Activated naive CD8-positive, alpha-beta T cell treated with anti-CD3 and anti-CD28 coated beads for 36 hours (primary cell): Measurements from ENCODE around the gene MXD4. TPM values are rescaled to one million over a fixed set of nuclear protein-coding genes. Genes with fewer than 3 reads are reported as not detected.

Experiments used
- DNase-seq: peaks from one replicate; pipeline ENCODE4 v3.0.0; 2021
- H3K27ac Mint-ChIP-seq: one replicate; pipeline ENCODE4 v1.8.0; 2022; ENCODE audit warnings: mild to moderate bottlenecking, moderate library complexity, mixed read lengths
- H3K27me3 Mint-ChIP-seq: one replicate; pipeline ENCODE4 v1.8.0; 2022; ENCODE audit warnings: mild to moderate bottlenecking, mixed read lengths
- H3K36me3 Mint-ChIP-seq: one replicate; pipeline ENCODE4 v1.8.0; 2021; ENCODE audit warnings: mild to moderate bottlenecking, mixed read lengths
- H3K4me1 Mint-ChIP-seq: one replicate; pipeline ENCODE4 v1.8.0; 2021; ENCODE audit warnings: mixed read lengths
- H3K4me3 Mint-ChIP-seq: one replicate; pipeline ENCODE4 v1.8.0; 2022; ENCODE audit warnings: mild to moderate bottlenecking, moderate library complexity, mixed read lengths
- H3K9me3 Mint-ChIP-seq: one replicate; pipeline ENCODE4 v1.8.0; 2022; ENCODE audit warnings: mixed read lengths
- total RNA-seq, 2 experiments: library from RNA; stranded (reverse); gene quantifications; one replicate each; pipeline ENCODE4 v1.2.3, GENCODE V29; 2021

MXD4 gene
- total RNA-seq, 2 experiments from 2014 or later = 0.78 to 1.2 TPM

DNA sequence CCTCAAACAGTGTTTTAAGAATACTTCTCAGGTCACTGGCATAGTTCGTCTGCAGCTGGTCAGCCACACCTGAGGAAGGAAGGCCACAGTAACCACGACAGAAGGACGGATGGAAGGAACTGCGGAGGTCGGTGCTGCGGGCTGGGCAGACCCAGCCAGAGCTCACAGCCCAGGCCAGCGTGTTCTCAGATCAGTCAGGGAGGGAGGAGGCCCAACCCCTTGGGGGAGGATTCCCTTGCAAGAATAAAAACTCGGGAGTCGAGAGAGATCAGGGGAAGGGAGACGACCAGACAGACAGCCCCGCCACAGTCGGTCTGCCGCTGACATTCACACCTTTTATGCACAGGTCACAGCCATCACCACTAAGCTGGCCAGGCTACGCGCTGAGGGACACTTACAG lies 11.3 kb upstream of the MXD4 start:
- no peak overlapping the region for H3K4me3 Mint-ChIP-seq
- no peaks in the 10 kb centered on the region for H3K36me3 Mint-ChIP-seq
- no peaks in the 10 kb centered on the region for H3K27me3 Mint-ChIP-seq
- H3K9me3 Mint-ChIP-seq = no peaks in the 10 kb centered on the region
- no peak overlapping the region for H3K27ac Mint-ChIP-seq
- no peaks in the 10 kb centered on the region for H3K4me1 Mint-ChIP-seq
- no peak for DNase-seq

DNA sequence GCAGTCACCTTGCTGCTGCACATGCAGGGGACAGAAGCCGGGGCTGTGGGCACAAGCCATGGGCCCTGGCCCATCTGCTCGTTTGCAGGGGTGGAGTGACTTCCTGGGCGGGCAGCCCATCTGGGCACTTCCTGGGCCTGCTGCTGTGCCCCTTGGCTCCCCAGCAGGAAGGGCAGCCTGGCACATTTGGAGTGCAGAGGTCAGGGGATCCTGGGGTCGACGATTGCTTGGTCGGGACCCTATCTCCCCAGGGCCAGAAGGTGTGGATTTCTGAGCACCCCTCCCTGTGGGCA lies 10.9 kb upstream of the MXD4 start:
- H3K4me1 Mint-ChIP-seq = no peaks in the 10 kb centered on the region
- no peaks in the 10 kb centered on the region for H3K27me3 Mint-ChIP-seq
- H3K27ac Mint-ChIP-seq = no peak overlapping the region
- no peaks in the 10 kb centered on the region for H3K9me3 Mint-ChIP-seq
- no peak for DNase-seq
- H3K4me3 Mint-ChIP-seq = no peak overlapping the region
- H3K36me3 Mint-ChIP-seq = no peaks in the 10 kb centered on the region

DNA sequence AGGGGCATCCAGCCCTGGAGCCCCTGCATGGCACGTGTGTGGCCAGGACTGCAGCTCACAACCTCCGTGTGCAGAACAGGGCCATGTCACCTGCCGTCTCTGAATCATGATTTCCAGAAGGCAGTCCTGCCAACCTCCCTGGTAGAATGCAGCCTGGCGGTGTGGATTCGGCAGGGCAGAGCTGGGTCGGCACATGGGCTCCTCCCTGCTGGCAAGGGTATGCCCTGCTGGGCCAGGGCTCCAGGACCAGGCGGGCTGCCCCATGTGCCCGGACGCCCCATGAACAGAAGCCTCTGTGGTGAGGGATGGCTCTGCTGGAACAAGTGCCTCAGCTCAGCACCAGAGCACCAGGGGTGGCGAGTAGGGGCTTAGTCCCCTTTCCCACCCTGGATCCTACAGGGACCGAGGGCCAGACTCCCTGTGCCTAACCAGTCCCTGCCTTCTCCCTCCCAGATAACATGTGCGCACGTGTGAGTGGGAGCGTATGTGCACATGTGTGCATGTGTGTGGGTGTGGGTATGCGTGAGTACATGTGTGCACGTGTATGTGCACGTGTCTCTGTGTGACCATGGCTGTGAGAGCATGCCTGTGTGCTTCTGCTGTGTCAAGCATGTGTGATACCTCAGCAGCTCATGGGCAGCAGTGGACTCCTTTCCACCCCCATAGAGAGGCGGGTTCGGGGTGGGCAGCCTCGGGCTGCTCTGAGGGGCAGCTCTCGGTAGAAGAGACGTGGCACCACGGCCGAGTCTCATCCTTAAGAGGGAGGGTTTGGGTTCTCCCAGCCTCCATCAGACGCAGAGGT lies 10.3 kb upstream of the MXD4 start:
- no peaks in the 10 kb centered on the region for H3K9me3 Mint-ChIP-seq
- H3K4me3 Mint-ChIP-seq = no peak overlapping the region
- H3K36me3 Mint-ChIP-seq = no peaks in the 10 kb centered on the region
- H3K27me3 Mint-ChIP-seq = no peaks in the 10 kb centered on the region
- H3K27ac Mint-ChIP-seq = no peak overlapping the region
- no peak for DNase-seq
- H3K4me1 Mint-ChIP-seq = no peaks in the 10 kb centered on the region

DNA sequence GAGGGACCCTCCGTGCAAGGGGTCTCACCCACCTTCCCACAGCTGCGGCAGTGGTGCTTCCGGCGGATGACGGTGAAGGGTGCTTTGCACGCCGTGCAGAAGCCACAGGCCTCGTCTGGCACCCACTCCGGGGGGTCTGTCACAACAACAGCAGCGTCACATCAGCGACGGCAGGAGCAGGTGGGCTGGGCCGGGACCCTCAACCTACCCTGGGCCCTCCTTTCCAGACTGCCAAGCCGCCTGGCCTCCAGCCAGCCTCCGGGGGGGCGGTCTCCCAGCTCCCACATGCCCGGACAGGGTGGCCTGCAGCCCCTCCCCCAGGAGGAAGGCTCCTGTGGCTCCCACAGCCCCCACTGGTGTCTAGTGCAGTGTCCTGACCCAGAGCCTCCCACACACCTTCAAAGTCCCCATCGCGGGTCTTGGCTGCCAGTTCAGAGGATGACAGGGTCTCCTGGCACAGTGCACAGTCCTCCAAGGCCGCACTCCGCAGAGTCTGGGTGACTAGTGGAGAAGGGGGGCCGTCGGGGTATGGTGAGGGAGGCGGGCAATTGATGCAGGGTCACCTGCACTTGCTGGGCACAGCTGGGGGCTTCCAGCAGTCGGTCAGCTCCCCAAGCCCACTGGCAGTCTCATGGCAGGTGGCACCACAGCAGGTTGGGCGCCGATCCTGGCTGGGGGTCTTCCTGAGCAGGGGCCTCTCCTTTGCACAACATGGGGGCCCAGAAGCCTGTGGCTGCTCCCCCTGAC lies 9.5 kb upstream of the MXD4 start:
- H3K4me3 Mint-ChIP-seq = no peak overlapping the region
- no peak overlapping the region for H3K27ac Mint-ChIP-seq
- no peaks in the 10 kb centered on the region for H3K4me1 Mint-ChIP-seq
- H3K9me3 Mint-ChIP-seq = no peaks in the 10 kb centered on the region
- no peaks in the 10 kb centered on the region for H3K27me3 Mint-ChIP-seq
- no peaks in the 10 kb centered on the region for H3K36me3 Mint-ChIP-seq
- no peak for DNase-seq

DNA sequence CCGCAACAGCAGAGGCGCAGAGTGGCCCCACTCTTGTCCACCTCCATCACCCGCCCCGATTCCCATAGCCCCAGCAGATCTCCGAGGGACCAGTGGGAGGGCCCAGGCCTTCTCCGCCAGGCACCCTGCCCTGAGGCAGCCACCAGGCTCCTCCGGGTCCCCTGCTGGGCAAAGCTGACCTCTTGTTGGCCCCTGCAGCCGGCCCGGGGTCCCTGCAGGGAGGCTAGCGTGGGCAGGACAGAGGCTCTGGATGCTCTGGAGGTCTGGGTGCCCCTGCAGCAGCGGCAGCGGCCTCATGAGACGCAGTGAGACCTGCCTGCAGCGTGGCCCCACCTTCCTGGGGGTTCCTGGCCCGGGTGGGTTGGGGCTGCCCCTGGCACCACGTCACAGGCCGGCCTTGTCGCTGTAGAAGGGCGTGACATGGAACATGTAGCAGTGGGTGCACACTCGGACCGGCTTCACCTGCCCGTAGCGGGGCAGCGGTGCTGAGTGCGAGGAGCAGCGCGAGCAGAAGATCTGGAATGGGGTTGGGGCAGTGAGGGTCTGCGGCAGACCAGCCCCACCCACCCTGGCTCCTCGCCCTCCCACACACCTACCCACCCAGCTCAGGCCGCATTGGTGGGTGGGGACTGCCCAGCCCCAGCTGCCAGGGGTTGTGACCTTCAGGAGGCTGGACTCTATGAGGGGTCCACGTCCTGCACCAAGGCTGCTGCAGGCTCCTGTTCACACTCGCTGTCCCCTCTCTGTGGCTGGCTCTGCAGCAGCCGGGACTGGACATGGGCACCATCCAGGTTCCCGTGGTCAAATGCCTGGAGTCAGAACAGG lies 8.6 kb upstream of the MXD4 start:
- H3K27me3 Mint-ChIP-seq = no peaks in the 10 kb centered on the region
- H3K9me3 Mint-ChIP-seq = no peaks in the 10 kb centered on the region
- H3K27ac Mint-ChIP-seq = no peak overlapping the region
- no peak overlapping the region for H3K4me3 Mint-ChIP-seq
- no peaks in the 10 kb centered on the region for H3K4me1 Mint-ChIP-seq
- no peaks in the 10 kb centered on the region for H3K36me3 Mint-ChIP-seq
- no peak for DNase-seq

DNA sequence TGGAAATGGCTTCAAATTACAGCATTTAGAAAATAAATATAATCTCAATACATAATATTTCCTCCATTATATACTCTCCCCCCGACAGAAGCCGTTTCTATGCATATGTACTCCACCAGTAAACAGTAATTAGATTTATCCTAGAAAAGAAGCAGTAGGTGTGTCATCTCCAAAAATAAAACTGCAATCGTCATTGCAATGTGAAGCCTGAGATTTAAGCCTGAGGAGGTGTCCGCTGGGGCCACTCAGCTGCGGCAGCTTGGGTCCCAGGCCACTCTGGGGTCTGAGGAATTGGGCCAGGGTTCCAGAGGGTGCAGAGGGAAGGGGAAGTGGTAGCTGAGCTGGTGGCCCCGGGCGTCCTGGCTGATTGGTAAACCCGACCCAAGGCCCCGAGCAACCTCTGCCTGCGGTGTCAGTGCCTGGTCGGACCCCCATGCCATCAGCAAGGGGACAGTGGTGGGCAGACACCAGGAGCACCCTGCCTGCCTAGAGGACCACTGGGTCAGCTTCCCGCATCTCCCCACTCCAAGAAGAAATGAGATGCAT lies 7.8 kb upstream of the MXD4 start:
- Mint-ChIP-seq H3K9me3 (no peaks in the 10 kb centered on the region), H3K4me3 (no peak overlapping the region), H3K27me3 (no peaks in the 10 kb centered on the region), H3K36me3 (no peaks in the 10 kb centered on the region), H3K4me1 (no peaks in the 10 kb centered on the region), H3K27ac (no peak overlapping the region)
- DNase-seq = no peak

DNA sequence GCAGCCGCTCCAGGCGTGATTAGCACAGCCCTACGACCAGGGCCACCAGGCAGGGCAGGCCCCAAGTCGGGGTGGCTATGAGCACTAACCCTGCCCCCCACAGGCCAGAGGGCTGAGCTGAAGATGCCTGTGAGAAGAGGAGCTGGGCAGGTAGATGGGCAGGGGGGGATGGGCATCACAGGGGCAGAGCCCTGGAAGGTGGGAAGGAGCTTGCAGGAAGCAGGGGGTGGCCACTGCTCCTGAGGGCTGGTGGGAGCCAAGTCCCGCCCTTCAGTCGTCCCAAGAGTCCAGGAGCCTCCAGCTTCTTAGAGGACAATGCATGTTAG lies 7.3 kb upstream of the MXD4 start:
- no peak overlapping the region for H3K4me3 Mint-ChIP-seq
- no peaks in the 10 kb centered on the region for H3K27me3 Mint-ChIP-seq
- H3K36me3 Mint-ChIP-seq = no peaks in the 10 kb centered on the region
- no peak for DNase-seq
- H3K27ac Mint-ChIP-seq = no peak overlapping the region
- no peaks in the 10 kb centered on the region for H3K9me3 Mint-ChIP-seq
- H3K4me1 Mint-ChIP-seq = no peaks in the 10 kb centered on the region

DNA sequence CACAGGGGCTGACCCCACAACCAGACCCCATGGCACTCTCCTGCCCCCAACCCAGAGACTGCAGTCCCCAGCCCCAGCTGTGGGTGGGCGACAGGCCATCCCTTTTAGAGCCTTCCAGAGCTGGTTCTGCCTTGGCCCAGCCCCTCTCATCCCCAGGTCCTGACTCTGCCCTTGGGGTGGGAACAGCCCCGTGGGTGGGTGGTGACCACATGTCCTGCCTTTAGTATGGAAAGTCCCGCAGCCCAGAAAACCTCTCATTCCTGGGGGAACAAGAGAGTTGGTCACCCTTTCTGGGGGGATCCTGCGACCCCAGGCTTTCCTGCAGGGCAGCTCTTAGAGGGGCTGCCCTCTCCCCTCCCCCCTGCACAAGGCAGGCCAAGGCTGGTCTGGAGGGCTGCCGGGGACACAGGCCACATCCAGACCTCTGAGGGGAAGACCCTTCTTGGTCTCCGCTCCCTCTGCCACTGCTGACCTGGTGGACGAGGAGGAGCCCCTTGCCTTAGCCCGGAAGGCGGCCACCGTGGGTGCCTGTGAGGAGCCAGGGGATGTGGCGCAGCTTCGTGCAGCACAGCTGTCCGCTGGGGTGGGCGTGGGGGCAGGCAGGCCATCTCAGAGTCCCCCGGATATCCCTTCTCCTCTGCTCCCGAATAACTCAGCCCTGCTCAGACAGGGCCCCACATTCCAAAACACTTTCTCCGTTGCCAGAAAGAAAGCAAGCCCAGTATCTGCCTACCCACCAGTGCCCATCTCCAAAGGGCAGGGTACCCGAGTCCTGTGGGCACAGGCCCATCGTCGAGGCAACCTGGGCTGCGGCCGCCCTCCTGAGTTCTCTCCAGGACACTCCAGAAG lies 6.7 kb upstream of the MXD4 start:
- no peak for DNase-seq
- Mint-ChIP-seq H3K4me1 (no peaks in the 10 kb centered on the region), H3K27me3 (no peaks in the 10 kb centered on the region), H3K36me3 (no peaks in the 10 kb centered on the region), H3K4me3 (no peak overlapping the region), H3K27ac (no peak overlapping the region), H3K9me3 (no peaks in the 10 kb centered on the region)

DNA sequence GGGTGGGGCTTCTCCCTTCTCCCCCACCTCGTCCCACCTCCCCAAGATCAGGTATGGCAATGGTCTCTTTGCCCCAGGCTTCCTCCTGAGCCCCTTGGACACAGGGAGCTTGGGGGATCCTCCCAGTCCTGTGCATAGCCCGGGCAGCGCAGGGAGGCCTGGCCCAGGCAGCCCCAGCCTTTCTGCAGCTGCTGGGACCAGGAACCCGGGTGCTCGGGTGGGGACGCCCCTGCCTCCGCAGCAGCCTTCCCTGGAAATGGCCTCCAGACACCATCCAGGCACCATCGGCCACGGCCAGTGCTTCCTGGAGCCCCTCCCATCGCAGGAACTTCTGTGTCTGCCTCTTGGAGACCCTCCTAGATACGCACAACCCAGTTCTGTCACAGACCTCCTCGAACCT lies 5.9 kb upstream of the MXD4 start:
- no peaks in the 10 kb centered on the region for H3K27me3 Mint-ChIP-seq
- H3K27ac Mint-ChIP-seq = no peak overlapping the region
- no peak overlapping the region for H3K4me3 Mint-ChIP-seq
- peaks cover 1% of the 10 kb centered on the region for H3K4me1 Mint-ChIP-seq
- no peaks in the 10 kb centered on the region for H3K36me3 Mint-ChIP-seq
- no peaks in the 10 kb centered on the region for H3K9me3 Mint-ChIP-seq
- DNase-seq = no peak

DNA sequence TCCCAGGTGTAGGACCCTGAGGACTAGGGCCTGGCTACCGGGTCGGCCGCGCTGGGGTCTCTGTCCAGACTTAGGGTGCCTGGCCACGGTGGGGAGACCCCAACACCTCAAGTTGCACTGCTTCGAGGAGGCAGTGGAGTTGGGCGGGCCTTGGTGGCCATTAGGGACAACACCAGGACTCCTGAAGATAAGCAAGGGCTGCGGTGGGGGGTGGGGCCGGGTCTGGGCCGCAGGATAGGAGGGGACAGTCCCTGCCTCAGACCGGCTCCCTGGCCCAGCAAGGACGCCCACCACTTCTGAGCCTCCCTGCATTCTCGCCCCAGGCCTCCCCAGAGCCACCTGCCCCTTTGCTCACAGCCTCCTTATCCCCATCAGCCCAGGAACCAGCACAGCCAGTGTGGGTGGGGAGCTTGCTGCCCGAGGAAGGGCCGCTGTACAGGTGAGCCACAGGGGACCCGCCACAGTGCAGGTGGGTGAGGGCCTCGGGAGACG lies 5.5 kb upstream of the MXD4 start:
- H3K4me1 Mint-ChIP-seq = peaks cover 1% of the 10 kb centered on the region
- no peak for DNase-seq
- H3K36me3 Mint-ChIP-seq = no peaks in the 10 kb centered on the region
- no peak overlapping the region for H3K4me3 Mint-ChIP-seq
- H3K27ac Mint-ChIP-seq = no peak overlapping the region
- no peaks in the 10 kb centered on the region for H3K27me3 Mint-ChIP-seq
- H3K9me3 Mint-ChIP-seq = no peaks in the 10 kb centered on the region

DNA sequence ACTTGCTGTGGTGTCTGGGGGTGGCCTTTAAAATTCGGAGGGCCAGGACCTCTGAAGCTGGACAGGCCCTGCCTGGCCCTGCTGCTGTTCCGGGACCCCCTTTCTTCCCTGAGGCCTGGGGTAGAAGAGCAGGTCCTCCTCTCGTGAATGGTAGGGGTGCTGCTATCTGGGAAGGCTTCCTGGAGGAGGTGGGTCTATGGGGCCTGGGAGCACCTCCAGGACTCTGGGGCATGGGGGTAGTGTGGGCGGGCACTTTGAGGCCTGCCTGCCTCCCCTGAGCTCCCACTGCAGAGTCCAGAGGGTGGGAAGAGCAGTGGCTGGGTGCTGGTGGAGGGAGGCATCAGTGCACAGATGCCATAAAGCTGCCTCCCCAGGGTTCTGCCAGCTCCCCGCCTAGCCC lies 4.9 kb upstream of the MXD4 start:
- Mint-ChIP-seq H3K27ac (no peak overlapping the region), H3K36me3 (no peaks in the 10 kb centered on the region), H3K9me3 (no peaks in the 10 kb centered on the region), H3K4me1 (peaks cover 1% of the 10 kb centered on the region), H3K27me3 (no peaks in the 10 kb centered on the region), H3K4me3 (no peak overlapping the region)
- DNase-seq = no peak

DNA sequence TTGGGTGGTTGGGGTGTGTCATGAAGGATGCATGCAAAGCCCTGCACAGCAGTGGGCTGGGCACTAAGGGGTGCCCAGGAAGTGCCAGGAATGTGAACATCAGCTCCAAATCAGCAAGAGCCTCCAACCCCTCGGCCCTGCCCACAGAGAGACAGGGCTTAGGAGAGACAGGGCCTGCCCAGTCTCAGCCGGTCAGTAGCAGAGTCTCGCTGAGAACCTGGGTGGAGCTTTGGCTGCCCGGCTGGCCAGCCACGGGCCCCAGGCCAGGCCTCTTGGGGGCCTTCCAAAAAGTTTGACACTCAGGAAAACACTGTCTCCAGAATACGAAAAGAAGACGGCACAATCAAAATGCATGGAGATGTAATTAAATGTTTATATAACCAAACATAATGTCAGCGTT lies 4.3 kb upstream of the MXD4 start:
- H3K4me1 Mint-ChIP-seq = peaks cover 1% of the 10 kb centered on the region
- H3K9me3 Mint-ChIP-seq = no peaks in the 10 kb centered on the region
- no peak overlapping the region for H3K27ac Mint-ChIP-seq
- no peaks in the 10 kb centered on the region for H3K36me3 Mint-ChIP-seq
- no peak overlapping the region for H3K4me3 Mint-ChIP-seq
- H3K27me3 Mint-ChIP-seq = no peaks in the 10 kb centered on the region
- no peak for DNase-seq

DNA sequence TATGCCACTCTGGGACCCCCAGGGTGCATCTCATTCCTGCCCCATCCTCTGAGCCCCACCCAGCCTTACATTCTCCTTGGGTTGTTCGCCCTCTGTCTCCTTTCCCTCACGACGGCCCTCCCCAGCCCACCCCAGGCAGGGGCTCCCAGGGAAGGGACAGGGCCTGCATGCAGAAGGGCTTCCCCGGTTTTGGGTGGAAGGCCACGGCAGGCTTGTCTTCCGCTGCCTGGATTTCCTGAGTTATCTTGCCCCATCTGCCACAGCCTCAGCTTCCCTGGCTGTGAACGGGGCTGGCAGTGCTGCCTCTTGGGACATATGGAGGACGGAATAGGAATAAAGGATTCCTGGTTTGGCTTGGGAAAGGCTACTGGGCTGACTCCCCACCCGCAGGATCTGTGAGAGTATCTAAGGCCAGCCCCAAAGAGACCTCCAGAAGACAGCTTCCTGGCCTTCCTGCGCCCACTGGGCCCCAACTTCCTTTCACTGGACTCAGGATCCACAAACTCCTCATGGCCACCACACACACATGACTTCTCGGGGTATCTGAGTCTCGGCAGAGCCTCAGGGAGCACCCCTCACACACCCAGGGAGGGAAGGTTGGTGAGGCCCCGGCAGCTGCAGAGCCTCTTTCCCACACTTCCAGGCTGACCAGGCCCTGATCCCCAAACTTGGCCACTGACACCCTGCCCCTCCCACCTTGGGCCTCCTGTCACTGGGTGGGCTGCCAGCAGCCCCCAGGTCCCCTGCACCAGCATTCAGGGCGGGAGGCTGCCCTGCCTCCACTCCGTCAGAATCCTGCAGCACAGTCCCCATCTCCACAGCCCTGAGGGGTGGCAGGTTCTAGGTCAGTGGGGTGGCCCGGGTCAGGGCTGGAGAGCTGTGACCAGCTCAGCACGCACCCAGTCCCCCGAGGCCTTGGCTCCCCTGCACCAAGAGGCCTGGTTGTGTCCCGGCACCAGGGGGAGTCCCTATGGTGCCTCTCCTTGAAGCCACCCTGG lies 3.5 kb upstream of the MXD4 start:
- H3K4me1 Mint-ChIP-seq = peaks cover 1% of the 10 kb centered on the region
- no peak overlapping the region for H3K27ac Mint-ChIP-seq
- no peak overlapping the region for H3K4me3 Mint-ChIP-seq

More for the DNA sequence above, 3.5 kb upstream of the MXD4 start:
- DNase-seq = no peak
- Mint-ChIP-seq H3K27me3 (no peaks in the 10 kb centered on the region), H3K9me3 (no peaks in the 10 kb centered on the region), H3K36me3 (no peaks in the 10 kb centered on the region)
